Erythroblast (primary cell): Measurements from ENCODE around the gene OSM.

ENCODE experiments used
- GATA1 ChIP-seq: IDR thresholded peaks from 2 replicates; pipeline ENCODE4 v1.6.1; 2011; ENCODE audit warnings: low read depth, mild to moderate bottlenecking, control low read depth, low read length, moderate library complexity
- POLR2A ChIP-seq: IDR thresholded peaks from 2 replicates; pipeline ENCODE4 v1.6.1; 2011; ENCODE audit warnings: mild to moderate bottlenecking, low read length

GRCh38 chr22:30219668-30220278 is 46.9 kb downstream of the OSM start:
- TF ChIP-seq POLR2A (no peak), GATA1 (no peak)
